Measurements from ENCODE around the gene SMIM38.

DNA sequence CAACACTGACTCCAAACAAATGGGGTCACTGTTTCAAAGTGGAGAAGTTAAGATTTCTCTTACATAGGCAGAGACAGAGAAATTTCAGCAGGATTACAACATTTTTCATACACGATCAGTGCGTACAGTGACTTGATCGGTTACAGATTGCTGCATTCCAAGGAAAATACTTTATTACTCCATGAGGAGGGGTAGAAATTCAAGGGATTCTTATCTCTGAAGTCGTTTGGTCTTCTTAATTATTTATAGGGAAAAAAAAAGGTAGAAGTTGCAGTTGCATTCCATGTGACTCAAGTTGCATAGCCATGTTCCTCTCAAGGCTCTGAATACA, 10.7 kb upstream of the SMIM38 start:
- no peak for TF ChIP-seq POLR2AphosphoS5 (IDR thresholded peaks at IDR 0.05; ENCODE audit: low read depth)
- TF ChIP-seq, protein P1, sequence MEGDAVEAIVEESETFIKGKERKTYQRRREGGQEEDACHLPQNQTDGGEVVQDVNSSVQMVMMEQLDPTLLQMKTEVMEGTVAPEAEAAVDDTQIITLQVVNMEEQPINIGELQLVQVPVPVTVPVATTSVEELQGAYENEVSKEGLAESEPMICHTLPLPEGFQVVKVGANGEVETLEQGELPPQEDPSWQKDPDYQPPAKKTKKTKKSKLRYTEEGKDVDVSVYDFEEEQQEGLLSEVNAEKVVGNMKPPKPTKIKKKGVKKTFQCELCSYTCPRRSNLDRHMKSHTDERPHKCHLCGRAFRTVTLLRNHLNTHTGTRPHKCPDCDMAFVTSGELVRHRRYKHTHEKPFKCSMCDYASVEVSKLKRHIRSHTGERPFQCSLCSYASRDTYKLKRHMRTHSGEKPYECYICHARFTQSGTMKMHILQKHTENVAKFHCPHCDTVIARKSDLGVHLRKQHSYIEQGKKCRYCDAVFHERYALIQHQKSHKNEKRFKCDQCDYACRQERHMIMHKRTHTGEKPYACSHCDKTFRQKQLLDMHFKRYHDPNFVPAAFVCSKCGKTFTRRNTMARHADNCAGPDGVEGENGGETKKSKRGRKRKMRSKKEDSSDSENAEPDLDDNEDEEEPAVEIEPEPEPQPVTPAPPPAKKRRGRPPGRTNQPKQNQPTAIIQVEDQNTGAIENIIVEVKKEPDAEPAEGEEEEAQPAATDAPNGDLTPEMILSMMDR (conservative IDR thresholded peaks at IDR 0.05; ENCODE audit: low read depth in 2 of 2) = no peak
- no peak for TF ChIP-seq EZH2 (IDR thresholded peaks at IDR 0.05; ENCODE audit: low read depth, unreplicated experiment)
- TF ChIP-seq EZH2phosphoT487 (IDR thresholded peaks at IDR 0.05; ENCODE audit: unreplicated experiment) = no peak
- TF ChIP-seq, protein P2, sequence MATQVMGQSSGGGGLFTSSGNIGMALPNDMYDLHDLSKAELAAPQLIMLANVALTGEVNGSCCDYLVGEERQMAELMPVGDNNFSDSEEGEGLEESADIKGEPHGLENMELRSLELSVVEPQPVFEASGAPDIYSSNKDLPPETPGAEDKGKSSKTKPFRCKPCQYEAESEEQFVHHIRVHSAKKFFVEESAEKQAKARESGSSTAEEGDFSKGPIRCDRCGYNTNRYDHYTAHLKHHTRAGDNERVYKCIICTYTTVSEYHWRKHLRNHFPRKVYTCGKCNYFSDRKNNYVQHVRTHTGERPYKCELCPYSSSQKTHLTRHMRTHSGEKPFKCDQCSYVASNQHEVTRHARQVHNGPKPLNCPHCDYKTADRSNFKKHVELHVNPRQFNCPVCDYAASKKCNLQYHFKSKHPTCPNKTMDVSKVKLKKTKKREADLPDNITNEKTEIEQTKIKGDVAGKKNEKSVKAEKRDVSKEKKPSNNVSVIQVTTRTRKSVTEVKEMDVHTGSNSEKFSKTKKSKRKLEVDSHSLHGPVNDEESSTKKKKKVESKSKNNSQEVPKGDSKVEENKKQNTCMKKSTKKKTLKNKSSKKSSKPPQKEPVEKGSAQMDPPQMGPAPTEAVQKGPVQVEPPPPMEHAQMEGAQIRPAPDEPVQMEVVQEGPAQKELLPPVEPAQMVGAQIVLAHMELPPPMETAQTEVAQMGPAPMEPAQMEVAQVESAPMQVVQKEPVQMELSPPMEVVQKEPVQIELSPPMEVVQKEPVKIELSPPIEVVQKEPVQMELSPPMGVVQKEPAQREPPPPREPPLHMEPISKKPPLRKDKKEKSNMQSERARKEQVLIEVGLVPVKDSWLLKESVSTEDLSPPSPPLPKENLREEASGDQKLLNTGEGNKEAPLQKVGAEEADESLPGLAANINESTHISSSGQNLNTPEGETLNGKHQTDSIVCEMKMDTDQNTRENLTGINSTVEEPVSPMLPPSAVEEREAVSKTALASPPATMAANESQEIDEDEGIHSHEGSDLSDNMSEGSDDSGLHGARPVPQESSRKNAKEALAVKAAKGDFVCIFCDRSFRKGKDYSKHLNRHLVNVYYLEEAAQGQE (IDR thresholded peaks at IDR 0.05; ENCODE audit: unreplicated experiment) = no peak
- no peak for TF ChIP-seq NANOG (IDR thresholded peaks at IDR 0.05; ENCODE audit: borderline replicate concordance)

All from GM23338 (cell line).